Measurements from ENCODE around the gene EIF5.
A peak's percentile ranks its signal among the peaks of the same experiment; 100 is the strongest.

EIF5 gene

GRCh38 chr14:103310576-103311095 lies 23.4 kb upstream of the EIF5 start:
- no peak for DNase-seq (ENCODE audit: low read depth, low spot score)

DNA sequence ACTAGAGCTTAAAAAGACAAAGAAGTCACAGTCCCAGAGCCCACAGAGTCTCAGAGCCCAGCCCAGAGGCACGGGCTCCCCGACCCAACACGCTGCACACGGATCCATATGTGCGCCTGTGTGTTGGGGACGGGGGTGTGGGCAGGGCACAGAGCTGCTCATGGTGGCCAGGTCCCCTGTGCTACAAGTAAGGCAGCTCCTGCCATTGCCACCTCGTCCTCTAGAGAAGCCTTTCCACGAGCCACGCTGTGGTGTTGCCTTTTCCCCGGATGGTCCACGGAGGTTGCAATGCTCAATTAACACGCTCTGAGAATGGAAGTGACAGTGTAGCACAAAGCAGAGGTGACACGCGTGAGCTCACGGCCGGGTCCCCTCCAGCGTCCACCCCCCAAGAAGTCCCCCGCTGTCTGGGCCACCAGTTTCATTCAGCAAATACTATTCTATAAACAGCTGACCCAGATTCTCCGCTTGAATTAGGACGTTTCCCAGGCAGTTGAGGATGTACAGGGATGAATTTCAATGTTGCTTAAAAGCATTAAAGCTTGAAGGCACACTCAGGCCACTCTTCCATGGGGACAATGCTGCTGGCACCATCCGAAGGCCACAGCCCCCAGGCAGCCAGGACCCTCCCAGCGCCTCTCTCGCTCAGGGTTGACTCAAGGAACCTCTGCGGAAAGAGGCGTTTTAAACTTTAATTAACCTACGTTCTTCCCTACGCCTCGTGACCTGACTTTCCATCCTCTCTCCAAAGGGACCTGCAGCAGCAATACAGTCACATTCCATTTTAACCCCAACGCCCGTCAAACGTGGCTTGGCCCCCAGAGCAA lies 22.7 kb upstream of the EIF5 start:
- DNase-seq (ENCODE audit: low read depth, low spot score), result no peak

DNA sequence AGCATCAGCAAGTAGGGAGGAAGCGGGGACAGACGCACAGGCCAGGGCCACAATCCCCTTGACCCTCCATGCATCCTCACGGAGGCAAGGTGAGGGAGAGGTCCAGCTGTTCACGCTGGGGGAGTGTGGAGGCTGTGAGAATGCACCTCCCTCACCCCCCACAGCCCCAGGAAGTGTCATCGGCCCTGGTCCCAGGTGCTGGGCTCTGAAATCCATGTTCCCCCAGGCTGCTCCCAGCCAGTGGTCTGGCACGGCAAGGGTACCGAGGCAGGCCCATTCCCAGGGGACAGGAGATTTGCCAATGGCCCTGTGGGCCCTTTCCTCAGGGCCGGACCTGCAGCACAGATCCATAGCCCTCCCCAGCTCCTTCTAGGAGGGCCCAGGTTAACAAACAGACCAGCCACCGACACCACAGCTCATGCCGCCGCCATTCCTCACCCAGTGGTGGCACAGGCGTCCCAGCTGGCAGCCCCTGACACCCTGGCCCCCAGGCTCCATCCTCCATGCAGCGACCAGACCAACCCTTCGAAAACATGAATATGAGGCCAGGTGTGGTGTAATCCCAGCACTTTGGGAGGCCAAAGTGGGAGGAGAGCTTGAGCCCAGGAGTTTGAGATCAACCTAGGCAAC lies 21.9 kb upstream of the EIF5 start:
- DNase-seq (ENCODE audit: low read depth, low spot score), result no peak

DNA sequence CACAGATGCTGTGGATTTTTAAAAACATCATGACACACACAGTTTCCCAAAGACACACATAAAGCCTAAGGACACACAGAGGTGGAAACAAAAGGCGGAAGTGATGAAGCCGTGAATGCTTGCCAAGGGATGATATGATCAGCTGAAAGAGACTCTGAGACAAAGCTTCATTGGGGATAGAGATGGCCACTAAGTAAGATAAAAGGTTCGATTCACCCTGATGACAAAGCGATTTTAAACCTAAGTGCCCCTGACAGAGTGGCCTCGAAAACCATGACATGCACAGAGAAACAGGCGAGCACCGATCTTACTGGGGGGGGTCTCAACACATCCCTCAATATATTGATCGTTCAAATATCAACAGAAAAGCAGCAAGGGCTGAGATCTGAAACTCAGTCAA lies 20.3 kb upstream of the EIF5 start:
- no peak for DNase-seq (ENCODE audit: low read depth, low spot score)

- peak; percentile 32 for DNase-seq (ENCODE audit: low read depth, low spot score)
These were observed 19.4 kb upstream of the EIF5 start for GRCh38 chr14:103314496-103315277.

GRCh38 chr14:103315351-103315911 lies 18.6 kb upstream of the EIF5 start:
- peak; percentile 12 for DNase-seq (ENCODE audit: low read depth, low spot score)

DNA sequence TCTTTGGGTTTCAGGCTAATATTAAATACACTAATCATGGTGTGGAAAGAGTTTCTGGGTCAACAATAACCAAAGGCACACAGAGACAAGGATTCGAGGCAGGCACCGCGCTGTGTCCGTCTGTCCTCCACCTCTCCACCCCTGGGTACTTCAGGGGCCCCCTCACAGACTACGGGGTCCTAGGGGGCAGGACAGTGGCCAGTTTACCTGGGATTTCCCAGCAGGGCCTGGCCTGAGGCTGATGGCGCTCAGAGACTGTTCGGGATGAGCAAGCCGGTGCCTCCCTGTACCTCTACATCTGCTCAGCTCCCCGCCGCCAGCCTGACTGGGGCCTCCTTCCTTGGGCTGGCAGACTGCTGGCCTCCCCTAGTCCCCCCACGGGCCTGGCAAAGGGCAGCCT lies 18.1 kb upstream of the EIF5 start:
- DNase-seq (ENCODE audit: low read depth, low spot score), result no peak

DNA sequence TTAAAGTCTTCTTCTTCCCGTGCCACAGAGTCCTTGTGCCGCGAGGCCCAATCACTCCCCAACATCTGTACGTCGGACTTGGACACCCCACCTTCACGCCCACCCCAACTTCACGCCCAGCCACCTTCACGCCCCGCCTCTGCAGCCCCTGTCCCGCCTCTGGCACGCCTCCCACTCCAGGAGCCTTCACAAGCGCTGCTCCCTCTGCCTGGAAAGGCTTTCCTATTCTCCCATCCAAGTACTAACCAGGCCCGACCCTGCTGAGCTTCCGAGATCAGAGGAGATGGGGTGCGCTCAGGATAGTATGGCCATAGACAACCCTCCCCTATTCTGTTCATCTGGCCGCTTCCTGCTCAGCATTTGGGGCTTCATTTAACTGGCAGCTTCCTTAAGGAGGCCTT lies 17.3 kb upstream of the EIF5 start:
- no peak for DNase-seq (ENCODE audit: low read depth, low spot score)

DNA sequence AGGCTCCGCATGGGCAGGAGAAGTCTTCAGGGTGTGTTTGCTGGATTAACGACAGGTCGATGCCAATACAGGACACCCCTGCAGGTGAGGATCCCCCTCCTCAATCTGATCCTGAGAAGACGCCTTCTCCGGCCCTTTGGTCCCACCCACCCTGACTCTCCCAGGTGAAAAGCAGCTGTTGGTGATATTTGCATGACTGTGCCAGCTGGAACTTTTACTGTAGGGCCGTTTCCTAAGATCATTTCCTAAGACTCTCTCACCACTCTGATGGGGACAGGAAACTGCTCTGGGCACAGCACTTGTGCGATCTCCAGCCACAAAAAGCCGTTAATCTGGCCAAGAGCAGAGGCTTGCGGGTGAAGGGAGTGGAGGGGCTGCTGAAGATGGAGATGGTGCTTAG lies 16.8 kb upstream of the EIF5 start:
- no peak for DNase-seq (ENCODE audit: low read depth, low spot score)

DNA sequence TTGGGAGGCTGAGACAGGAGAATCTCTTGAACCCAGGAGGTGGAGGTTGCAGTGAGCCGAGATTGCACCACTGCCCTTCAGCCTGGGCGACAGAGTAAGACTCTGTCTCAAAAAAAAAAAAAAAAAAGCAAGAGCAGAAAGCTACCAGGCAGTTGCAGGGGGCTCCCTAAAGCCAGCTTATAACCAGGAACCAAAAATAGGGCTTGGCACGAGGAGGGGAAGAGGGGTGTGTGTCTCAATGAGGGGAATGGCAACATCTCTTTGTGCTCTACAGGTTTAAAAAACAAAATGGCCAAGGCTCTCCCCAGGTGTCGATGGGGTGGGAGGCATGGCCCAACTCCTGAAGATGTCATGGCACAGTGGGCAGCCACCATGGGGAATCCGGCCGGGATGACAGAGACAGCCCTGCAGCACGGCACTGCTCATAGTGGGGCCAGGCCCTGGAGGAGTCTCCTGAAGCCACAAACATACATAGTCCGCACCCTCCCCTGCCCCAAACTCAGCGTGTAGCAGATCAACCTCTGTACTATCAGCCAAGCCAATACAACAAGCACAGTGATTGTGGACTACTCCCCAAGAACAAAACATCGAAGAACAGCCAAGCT lies 16.0 kb upstream of the EIF5 start:
- DNase-seq (ENCODE audit: low read depth, low spot score), result no peak

- DNase-seq (ENCODE audit: low read depth, low spot score), result no peak
These were observed 15.2 kb upstream of the EIF5 start for GRCh38 chr14:103318750-103319419.

- DNase-seq (ENCODE audit: low read depth, low spot score), result no peak
These were observed 14.6 kb upstream of the EIF5 start for GRCh38 chr14:103319422-103319821.

GRCh38 chr14:103326078-103326477 lies 8.0 kb upstream of the EIF5 start:
- no peak for DNase-seq (ENCODE audit: low read depth, low spot score)

DNA sequence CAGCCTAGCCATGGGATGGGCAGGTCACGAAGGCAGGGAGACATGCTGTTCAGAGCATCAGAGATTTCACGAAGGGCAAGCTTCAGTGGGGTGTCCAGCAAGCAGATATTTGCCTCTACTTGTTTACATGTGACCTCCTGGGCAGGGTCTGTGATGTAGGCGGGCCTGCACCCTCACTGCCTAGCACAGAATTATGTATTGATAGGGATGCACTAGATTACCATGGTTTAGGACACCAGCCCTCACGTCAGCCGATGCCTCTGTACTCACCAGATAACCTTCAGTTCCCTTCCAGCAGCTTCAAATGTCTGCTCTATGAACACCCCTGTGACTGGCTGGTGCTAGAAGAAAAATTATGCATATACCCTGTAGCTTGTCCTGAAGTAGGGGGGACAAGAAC lies 5.1 kb upstream of the EIF5 start:
- no peak for DNase-seq (ENCODE audit: low read depth, low spot score)

DNA sequence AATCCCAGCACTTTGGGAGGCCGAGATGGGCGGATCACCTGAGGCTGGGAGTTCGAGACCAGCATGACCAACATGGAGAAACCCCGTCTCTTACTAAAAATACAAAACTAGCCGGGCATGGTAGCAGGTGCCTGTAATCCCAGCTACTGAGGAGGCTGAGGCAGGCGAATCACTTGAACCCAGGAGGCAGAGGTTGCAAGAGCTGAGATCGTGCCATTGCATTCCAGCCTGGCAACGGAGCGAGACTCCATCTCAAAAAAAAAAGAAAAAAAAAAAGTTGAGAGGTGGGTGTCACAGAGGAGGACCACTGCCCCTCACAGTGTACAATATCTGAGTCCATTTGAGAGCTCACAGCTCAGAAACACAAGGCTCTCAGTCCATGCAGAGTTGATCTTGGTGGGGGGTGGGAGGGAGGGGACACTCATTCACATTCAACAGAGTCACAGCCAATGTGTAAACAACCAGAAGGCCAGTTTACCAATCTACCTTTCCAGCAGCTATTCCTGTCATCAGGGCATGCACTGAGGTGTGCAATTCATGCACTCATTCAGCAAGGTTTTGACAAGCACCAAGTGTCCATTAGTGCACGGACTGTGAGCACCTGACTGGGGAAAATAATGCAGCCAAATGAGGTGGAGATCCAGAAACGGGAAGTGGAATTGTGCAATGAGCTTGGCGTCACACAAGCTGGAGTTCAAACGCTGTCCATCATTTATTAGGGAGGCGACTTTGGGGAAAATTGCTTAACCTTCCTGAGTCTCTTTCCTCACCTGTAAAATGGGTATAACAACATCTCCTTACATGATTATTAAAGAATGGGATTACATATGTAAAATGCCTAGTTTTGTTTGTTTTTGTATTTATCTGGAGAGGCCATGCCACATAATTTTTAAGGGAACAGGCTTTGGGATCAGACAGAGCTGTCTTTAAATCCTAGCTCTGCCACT lies 4.4 kb upstream of the EIF5 start:
- no peak for DNase-seq (ENCODE audit: low read depth, low spot score)

DNA sequence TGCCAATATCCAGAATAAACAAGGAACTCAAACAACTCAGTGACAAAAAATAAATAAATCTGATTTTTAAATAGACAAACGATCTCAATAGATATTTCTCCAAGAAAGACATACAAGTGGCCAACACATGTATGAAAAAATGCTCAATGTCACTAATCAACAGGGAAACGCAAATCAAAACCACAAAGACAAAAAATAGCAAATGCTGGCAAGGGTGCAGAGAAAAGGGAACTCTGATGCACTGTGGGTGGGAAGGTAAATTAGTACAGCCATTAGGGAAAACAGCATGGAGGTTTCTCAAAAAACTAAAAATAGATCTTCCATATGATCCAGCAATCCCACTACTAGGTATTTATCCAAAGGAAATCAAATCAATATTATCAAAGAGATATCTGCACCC lies 3.5 kb upstream of the EIF5 start:
- DNase-seq (ENCODE audit: low read depth, low spot score), result no peak

DNA sequence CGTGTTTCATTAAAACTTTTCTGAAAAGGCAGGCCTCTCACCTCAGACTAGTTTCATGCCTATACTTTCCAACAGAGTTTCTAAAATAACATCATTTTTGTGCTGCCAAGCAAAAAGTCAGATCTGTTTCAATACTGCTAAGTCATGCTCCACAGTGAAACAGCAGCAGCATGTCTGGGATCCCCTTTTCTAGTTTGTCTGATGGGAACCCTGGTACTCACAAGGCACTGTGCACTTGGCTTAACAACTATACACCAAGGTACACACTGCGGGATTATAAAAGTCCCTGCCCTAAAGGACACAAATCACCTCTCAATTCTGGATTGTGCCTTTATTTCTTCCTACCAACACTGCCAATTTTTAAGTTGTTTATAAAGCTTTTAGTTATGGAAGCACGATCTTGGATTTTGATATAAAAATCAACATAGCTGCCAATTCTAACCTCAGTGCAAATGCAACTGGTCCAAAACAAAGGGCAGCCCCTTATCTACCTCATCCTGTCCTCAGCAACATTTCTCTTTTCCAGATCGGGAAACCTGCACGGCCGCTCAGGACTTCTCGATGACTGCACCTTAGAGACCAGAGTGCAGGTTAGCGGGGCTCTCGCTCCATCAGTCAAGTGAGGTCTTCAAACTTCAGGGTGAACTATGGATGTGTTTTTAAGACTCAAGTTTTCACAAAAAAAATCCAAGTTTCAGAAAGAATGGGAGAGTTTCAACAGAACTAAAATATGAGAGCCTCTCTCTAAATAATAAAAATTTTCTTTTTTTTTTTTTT lies 1.7 kb upstream of the EIF5 start:
- DNase-seq (ENCODE audit: low read depth, low spot score), result no peak

DNA sequence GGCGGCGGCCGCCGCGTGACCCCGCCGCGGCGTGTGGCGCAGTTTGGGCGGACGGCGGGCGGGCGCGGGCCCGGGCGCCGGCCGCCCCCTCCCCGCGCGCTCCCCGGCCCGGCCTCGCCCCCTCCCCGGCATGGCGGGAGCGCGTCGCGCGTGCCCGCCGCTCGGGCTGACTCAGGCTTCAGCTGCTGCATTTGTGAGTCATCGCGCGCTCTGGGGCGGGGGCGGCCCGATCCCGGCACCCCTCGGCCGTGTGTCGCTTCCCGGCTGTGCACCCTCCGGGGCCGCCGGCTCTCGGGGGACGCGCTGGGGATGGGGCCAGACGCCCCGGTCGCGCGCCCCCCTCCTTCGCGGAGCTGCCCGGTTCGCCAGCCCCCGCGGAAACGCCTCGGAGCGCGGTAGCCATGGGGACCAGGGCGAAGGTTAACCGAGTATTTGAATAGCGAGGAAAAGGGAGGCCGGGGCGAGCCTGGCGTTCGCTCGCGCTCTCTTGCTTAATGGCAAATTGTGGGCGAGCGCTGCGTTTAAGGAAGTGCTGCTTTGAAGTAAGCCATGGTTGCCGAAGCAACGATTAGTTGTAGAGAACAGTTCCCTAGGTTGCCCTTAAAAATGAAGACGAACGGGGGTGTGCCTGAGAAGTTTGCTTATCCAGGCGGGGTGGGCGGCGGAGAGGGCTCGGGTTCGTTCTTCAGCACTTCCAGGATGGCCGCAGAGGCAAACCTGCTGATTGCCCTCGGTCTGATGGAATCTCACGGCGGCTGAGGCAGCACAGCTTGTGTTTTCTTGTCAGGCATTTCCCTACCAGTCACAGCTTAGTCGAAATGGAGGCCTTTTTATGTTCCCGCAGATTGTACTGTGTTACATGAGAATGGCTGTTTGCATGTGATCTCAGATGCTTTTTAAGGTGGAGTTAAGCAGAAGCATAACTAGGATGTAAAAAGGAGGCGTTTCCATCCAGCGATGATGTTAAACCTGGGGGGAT lies 896 bp downstream of the EIF5 start:
- peak; percentile 90 for DNase-seq (ENCODE audit: low read depth, low spot score)
